Tibial artery (tissue), 4 donors: ENCODE results near the gene SPTBN4.
"Not testable (repeated sequence)": the region's sequence is repeated elsewhere in the genome, so short reads cannot be mapped to it uniquely, and the experiment has no call there.

Source experiments
- DNase-seq, 2 donors: peaks; one replicate each; pipeline ENCODE4 v3.0.0-alpha.2; 2019
- H3K27ac ChIP-seq, 2 donors: fragments of 200-600 bp; sonication (generic) in 1 of 2; 1 replicate in 1 of 2; 2 replicates in 1 of 2; pipeline ENCODE4 v1.5.1; 2018 to 2019; ENCODE audit warnings: mild to moderate bottlenecking in 1 of 2
- H3K27me3 ChIP-seq, 2 donors: fragments of 200-600 bp; sonication (generic) in 1 of 2; one replicate each; pipeline versions ENCODE4 v1.5.1 to v1.6.0; 2016 to 2019
- H3K36me3 ChIP-seq, 3 donors: fragments of 200-600 bp; sonication (generic) in 2 of 3; one replicate each; pipeline ENCODE4 v1.5.1; 2016 to 2019; ENCODE audit warnings: mild to moderate bottlenecking in 2 of 3
- H3K4me1 ChIP-seq, 4 donors: fragments of 200-600 bp; sonication (generic) in 2 of 4; 1 replicate in 3 of 4; 2 replicates in 1 of 4; pipeline ENCODE4 v1.5.1; 2016 to 2019
- H3K4me3 ChIP-seq, 2 donors: fragments of 200-600 bp; sonication (generic) in 1 of 2; 1 replicate in 1 of 2; 2 replicates in 1 of 2; pipeline ENCODE4 v1.5.1; 2018 to 2019; ENCODE audit warnings: mild to moderate bottlenecking in 2 of 2
- H3K9me3 ChIP-seq, 3 donors: fragments of 200-600 bp; sonication (generic) in 1 of 3; one replicate each; pipeline ENCODE4 v1.5.1; 2016 to 2019
- intact Hi-C: fragments of 100-400 bp; cut with DNase I; formaldehyde crosslinking; loops from one replicate; pipeline ENCODE4 v1.15.0; 2023; ENCODE audit warnings: low total_unique reads
- TF ChIP-seq, protein P1 (sequence below), 2 experiments: fragments of 200-600 bp in 1 of 2; fragments of 450-650 bp in 1 of 2; IDR thresholded peaks; one replicate each; pipeline ENCODE4 v1.5.1; 2017 to 2019; ENCODE audit warnings: antibody characterized with exemption in 2 of 2, mild to moderate bottlenecking in 1 of 2, moderate library complexity in 1 of 2

The SPTBN4 gene

DNA sequence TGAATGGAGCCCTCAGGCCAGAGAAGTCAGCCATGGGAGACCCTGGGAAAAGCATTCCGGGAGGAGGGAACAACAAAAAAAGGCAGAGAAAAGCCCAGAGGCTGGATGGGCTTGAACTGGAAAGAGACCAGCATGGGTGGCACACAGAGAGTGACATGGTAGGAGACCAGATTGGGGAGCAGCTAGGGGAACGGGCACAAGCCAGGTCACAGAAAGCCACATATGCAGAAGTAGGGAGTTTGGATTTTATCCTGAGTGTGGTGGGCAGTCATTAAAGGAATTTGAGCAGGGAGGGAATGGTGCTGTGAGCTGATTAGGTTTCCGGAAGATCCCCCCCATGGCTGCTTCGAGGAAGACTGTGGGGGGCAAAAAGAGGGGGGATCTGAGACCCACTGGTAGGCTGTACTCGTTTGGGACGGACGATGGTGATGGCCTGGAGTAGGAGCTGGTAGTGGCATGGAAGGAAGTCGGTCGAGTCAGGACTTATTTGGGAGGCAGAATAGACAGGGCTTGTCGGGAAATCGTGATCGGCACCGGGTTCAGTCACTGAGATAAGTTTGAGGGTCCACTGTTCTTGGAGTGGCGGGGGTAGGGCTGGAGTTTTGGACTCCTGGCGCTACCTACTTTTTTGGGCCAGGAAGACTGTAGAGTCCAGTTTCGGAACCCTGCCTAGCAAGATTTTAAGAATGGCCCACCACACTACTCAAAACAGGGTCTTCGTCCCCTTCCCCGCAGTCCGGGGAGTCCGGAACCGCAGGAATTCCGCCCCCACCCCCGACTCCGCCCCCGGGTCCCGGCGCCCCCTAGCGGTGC lies 42.0 kb upstream of the SPTBN4 start:
- TF ChIP-seq, protein P1, sequence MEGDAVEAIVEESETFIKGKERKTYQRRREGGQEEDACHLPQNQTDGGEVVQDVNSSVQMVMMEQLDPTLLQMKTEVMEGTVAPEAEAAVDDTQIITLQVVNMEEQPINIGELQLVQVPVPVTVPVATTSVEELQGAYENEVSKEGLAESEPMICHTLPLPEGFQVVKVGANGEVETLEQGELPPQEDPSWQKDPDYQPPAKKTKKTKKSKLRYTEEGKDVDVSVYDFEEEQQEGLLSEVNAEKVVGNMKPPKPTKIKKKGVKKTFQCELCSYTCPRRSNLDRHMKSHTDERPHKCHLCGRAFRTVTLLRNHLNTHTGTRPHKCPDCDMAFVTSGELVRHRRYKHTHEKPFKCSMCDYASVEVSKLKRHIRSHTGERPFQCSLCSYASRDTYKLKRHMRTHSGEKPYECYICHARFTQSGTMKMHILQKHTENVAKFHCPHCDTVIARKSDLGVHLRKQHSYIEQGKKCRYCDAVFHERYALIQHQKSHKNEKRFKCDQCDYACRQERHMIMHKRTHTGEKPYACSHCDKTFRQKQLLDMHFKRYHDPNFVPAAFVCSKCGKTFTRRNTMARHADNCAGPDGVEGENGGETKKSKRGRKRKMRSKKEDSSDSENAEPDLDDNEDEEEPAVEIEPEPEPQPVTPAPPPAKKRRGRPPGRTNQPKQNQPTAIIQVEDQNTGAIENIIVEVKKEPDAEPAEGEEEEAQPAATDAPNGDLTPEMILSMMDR (IDR thresholded peaks at IDR 0.05): no peak
- Histone ChIP-seq H3K4me3 (peak overlapping the region; percentile 67 to 79), H3K9me3 (no peaks in the 10 kb centered on the region), H3K27ac (peak overlapping the region; percentile 94 to 98), H3K27me3 (peaks cover 0 to 3% of the 10 kb centered on the region in 2 donors), H3K36me3 (peaks cover 10 to 13% (median 11%) of the 10 kb centered on the region in 3 donors), H3K4me1 (peaks cover 0 to 44% (median 36%) of the 10 kb centered on the region in 4 donors)
- no peak for DNase-seq
- intact Hi-C loops: no loop called here

DNA sequence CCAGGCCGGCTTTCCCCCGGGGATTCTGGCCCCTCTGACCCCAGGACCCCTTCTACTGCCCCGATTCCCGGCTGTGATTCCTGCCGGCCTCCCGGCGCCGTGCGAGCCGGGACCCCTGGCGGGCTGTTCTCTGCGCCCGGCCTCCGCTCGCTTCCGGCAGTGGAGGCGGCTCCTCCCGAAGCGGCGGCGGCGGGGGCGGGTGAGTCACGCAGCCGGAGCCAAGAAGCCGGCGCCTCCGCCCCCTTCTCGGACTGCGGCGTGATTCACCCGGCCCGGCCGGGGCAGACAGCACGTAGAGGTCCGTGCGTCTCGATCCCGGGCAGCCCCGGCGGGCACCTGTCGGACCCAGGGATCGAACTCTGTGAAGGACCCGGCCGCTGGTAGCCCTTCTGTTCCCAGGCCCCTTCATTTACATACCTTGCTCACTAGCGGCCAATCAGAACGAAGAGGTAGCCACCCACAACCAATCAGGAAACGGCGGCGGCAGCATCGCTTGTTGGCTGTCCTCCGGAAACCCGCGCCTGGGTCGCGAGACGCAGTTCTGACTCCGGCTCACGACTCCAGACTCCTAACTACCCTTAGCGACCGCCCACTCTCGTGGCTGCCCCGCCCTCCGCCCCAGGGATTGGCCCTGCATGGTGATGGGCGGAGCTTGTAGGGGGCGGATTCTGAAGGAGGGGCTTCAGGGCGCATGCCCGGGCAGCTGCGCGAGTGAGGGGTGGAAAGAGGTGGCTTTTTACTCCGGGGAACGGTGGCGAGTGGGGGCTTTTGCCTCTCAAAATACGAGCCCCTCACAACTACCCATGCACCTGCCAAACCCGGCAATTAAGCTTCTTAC lies 41.1 kb upstream of the SPTBN4 start, which contains the start of gene SERTAD1:
Gene SERTAD1, minus strand, starts transcription at position 543 of the 838 bp plus-strand sequence. CDS start 2,446 bp downstream, outside the sequence.
- intact Hi-C loops: no loop called here
- H3K27me3 ChIP-seq: peaks cover 0 to 3% of the 10 kb centered on the region in 2 donors
- H3K4me1 ChIP-seq: peaks cover 0 to 40% (median 36%) of the 10 kb centered on the region in 4 donors
- H3K36me3 ChIP-seq: peaks cover 10 to 13% (median 11%) of the 10 kb centered on the region in 3 donors
- DNase-seq: peak; percentile 99 to 100
- H3K4me3 ChIP-seq: peak within 1 kb of the TSS; percentile 67 to 79
- peak within 1 kb of the TSS; percentile 94 to 98 for H3K27ac ChIP-seq
- TF ChIP-seq, protein P1 (IDR thresholded peaks at IDR 0.05): peak; percentile 70 to 85
- H3K9me3 ChIP-seq: no peaks in the 10 kb centered on the region

DNA sequence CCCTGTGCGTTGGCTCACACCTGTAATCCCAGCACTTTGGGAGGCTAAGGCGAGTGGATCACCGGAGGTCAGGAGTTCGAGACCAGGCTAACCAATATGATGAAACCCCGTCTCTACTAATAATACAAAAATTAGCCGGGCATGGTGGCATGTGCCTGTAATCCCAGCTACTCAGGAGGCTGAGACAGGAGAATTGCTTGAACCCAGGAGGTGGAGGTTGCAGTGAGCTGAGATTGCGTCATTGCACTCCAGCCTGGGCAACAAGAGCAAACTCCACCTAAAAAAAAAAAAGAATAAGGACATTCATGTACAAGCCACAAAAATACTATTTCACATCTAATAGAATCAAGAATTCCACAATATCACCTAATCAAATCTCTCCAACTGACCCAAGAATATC lies 38.6 kb upstream of the SPTBN4 start:
- DNase-seq, intact Hi-C loops: not testable (repeated sequence)

DNA sequence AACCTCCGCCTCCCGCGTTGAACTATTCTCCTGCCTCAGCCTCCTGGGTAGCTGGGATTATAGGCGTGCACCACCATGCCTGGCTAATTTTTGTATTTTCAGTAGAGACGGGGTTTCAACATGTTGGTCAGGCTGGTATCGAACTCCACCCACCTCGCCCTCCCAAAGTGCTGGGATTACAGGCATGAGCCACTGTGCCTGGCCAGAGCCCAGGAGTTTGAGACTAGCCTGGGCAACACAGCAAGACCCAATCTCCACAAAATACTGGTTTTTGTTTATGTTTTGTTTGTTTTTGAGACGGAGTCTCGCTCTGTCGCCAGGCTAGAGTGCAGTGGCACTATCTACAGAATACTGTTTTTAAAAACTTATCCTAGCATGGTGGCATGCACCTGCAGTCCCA lies 36.6 kb upstream of the SPTBN4 start:
- H3K9me3 ChIP-seq, intact Hi-C loops, H3K27ac ChIP-seq, H3K36me3 ChIP-seq, H3K27me3 ChIP-seq, DNase-seq, H3K4me3 ChIP-seq: not testable (repeated sequence)
- H3K4me1 ChIP-seq: peaks cover 0 to 29% (median 23%) of the 10 kb centered on the region in 4 donors

More for the DNA sequence above, 38.6 kb upstream of the SPTBN4 start:
- H3K27ac ChIP-seq, H3K9me3 ChIP-seq, H3K4me3 ChIP-seq, H3K27me3 ChIP-seq, H3K36me3 ChIP-seq: not testable (repeated sequence)
- peaks cover 0 to 36% (median 30%) of the 10 kb centered on the region in 4 donors for H3K4me1 ChIP-seq

DNA sequence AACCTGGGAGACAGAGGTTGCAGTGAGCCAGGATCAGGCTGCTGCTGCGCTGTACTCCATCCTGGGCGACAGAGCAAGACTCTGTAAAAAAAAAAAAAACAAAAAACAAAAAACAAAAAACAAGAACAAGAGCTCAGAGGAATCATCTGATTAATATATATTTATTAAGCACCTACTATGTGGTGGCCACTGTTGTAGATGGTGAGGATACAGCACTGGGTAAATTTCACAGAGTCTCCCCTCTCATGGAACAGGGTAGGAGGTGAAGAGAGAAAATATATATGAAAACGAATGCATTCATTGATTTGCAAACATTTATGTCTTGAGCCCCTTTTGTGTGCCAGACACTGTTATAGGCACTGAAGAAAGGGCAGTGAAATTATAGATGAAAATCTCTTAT lies 35.1 kb upstream of the SPTBN4 start:
- Histone ChIP-seq H3K27ac (peak overlapping the region; percentile 84 to 92), H3K4me3 (no peak overlapping the region), H3K27me3 (no peaks in the 10 kb centered on the region), H3K4me1 (peaks cover 0 to 28% (median 20%) of the 10 kb centered on the region in 4 donors), H3K9me3 (no peaks in the 10 kb centered on the region), H3K36me3 (no peaks in the 10 kb centered on the region)
- no peak for DNase-seq
- intact Hi-C loops: no loop called here
- TF ChIP-seq, protein P1 (IDR thresholded peaks at IDR 0.05): no peak

DNA sequence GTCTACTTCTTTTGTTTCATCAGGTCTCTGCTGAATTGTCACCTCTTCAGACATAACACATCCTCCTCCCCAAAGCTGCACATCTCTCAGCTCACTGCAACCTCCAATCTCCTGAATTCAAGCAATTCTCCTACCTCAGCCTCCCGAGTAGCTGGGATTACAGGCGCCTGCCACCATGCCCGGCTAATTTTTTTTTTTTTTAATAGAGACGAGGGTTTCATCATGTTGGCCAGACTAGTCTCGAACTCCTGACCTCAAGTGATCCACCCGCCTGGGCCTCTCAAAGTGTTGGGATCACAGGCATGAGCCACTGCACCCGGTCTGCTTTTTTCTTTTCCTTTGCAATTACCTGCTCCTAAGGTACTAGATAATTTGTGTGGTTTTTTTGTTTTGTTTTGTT lies 34.0 kb upstream of the SPTBN4 start:
- DNase-seq, H3K36me3 ChIP-seq, intact Hi-C loops, H3K27me3 ChIP-seq, H3K9me3 ChIP-seq: not testable (repeated sequence)
- peak overlapping the region; percentile 84 to 92 for H3K27ac ChIP-seq
- H3K4me3 ChIP-seq: peak overlapping the region; percentile 49 to 58
- H3K4me1 ChIP-seq: peaks cover 0 to 24% (median 20%) of the 10 kb centered on the region in 4 donors
